NCI-H2227 (cell line): ENCODE measurements around the gene ELL3.
"Not testable (repeated sequence)": the region's sequence is repeated elsewhere in the genome, so short reads cannot be mapped to it uniquely, and the experiment has no call there.

Source experiments
- DNase-seq: peaks from one replicate; lab custom pipeline; 2025; ENCODE audit not compliant: unreplicated experiment; lab: John Stamatoyannopoulos, UW

The ELL3 gene

GRCh38 chr15:43726306-43726705, 50.5 kb downstream of the ELL3 start:
- DNase-seq = not testable (repeated sequence)

GRCh38 chr15:43723151-43723550, 53.6 kb downstream of the ELL3 start:
- no peak for DNase-seq
